Stimulated activated CD8-positive, alpha-beta memory T cell treated with anti-CD3 and anti-CD28 coated beads, Interleukin-4, amount 100 ng/mL, for 1 hour (primary cell): ENCODE results near the gene GPC5.
A peak's percentile ranks its signal among the peaks of the same experiment; 100 is the strongest.
"Not testable (repeated sequence)": the region's sequence is repeated elsewhere in the genome, so short reads cannot be mapped to it uniquely, and the experiment has no call there.

Experiments used
- DNase-seq, 2 donors: peaks; one replicate each; pipeline ENCODE4 v3.0.0-alpha.2; 2020; ENCODE audit warnings: low read depth in 2 of 2, low spot score in 1 of 2

Gene GPC5

GRCh38 chr13:91398413-91399188 lies at the start of gene GPC5:
Gene GPC5, plus strand, starts transcription at chr13:91398621.
- DNase-seq = peak; percentile 59 to 60

- peak; percentile 83 to 91 for DNase-seq
Observed at GRCh38 chr13:91348906-91349435, 49.5 kb upstream of the GPC5 start.

DNA sequence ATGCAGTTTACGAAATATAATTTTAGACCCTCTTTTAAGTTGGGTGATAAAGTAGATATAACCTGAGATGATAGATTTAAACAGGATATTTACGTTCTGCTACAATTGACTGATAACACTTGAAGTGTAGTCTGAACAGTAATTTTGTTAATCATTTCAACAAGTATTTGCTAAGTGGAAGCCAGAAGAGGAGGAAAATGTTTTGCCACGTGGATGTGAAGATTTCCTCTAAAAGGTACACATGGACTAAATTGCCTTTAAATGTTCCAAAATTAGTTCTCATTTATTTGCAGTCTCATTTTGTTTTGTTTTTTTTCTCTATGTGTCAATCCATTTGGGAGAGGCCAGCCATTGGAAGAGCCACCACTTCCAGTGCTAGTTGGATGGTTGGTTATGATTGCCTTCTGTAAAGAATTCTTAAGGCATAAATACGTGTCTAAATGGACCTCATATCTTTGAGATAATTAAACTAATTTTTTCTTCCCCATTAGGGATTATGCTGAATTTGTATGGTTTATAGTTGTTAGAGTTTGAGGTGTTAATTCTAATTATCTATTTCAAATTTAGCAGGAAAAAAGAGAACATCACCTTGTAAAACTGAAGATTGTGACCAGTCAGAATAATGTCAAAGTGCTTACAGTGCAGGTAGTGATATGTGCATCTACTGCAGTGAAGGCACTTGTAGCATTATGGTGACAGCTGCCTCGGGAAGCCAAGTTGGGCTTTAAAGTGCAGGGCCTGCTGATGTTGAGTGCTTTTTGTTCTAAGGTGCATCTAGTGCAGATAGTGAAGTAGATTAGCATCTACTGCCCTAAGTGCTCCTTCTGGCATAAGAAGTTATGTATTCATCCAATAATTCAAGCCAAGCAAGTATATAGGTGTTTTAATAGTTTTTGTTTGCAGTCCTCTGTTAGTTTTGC lies 48.2 kb upstream of the GPC5 start:
- no peak for DNase-seq

DNA sequence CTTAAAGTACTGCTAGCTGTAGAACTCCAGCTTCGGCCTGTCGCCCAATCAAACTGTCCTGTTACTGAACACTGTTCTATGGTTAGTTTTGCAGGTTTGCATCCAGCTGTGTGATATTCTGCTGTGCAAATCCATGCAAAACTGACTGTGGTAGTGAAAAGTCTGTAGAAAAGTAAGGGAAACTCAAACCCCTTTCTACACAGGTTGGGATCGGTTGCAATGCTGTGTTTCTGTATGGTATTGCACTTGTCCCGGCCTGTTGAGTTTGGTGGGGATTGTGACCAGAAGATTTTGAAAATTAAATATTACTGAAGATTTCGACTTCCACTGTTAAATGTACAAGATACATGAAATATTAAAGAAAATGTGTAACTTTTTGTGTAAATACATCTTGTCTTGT lies 47.3 kb upstream of the GPC5 start:
- DNase-seq = no peak

DNA sequence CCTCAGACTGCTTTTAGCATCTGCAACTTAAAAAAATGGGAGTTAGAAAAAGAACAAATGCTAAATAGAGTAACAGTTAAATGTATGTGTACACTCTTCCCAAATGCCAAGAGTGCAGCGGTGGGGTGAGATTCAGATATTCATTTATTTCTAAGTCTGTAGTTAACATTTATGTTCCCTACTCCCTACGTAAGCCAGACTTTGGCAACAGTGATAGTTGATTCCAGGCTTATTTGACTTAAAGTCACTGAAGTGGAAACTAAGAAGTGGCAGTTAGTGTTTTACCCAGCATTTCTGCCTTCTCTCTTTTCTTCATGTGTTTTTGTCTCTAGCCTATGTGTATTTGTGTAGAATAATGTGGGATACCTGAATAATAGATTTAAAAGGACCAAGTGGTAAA lies 46.4 kb upstream of the GPC5 start:
- no peak for DNase-seq

GRCh38 chr13:91352891-91353290 lies 45.5 kb upstream of the GPC5 start:
- DNase-seq = not testable (repeated sequence)

GRCh38 chr13:91353494-91353893 lies 44.9 kb upstream of the GPC5 start:
- no peak for DNase-seq

- DNase-seq = no peak
Observed at GRCh38 chr13:91355099-91355825, 43.2 kb upstream of the GPC5 start.

- DNase-seq = no peak
Observed at GRCh38 chr13:91355826-91356710, 42.4 kb upstream of the GPC5 start.

DNA sequence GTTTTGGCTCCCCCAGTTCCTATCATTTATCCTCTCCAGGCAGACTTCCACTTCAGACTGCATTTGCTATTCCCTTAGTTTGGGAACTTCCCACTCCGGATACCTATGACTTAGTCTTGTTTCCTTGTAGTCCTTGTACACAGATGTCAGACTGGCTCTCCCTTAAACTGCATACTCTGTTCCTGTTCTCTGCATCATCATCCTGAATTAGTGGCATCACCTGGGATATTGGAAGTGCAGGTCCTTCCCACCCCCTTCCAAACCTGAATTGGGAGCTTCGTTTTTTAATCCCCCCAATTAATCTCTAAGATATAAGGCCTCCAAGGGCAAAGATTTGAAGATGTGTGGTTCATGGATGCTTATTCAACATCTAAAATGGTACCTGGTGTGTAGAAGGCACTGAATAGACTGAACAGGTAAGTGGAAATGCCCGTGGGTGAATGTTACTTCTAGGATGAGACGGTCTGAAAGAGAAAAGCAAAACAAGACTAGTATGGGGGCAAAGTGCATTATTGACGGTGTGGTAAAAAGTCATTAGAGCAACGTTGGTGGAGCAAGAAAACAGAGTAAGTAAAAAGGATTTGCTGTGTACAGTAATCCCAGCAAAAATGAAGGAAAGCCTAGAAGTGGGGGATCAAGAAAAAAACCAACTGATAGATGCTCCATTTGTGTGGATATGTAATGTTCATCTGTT lies 41.4 kb upstream of the GPC5 start:
- DNase-seq = no peak

DNA sequence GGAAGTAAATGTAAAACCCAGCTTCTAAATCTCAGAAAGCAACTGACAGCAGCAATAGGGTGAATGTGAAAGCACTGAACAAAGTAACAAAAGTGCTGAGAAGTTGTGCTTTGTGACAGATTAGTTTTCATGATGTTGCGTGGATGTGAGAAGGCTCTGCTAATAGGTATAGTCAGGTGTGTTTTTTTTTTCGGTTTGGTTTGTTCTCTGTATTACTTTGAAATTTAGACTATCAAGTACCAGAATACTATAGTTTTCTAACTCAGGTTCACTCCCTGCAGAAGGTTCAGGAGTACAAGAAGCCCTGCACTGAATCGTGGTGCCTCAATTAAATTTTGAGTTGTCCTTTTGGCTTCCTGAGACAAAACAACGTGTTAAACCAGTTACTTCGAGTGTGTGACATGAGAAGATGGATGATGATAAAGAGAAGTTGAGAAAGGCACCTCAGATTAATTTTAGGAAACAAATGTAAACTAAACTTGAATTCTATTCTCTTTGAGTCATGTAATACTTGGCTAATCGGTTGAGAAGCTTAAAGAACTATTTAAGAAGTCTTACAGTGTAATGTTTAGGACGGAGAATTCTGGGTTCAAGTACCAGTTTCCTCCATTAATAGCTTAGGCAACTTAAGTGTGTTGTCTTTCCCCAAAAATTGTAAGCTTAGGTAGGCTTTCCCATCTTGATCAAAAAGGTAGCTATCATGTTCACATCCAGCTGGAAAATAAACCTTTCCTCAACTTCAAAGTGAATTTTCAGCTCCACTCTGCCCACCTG lies 40.6 kb upstream of the GPC5 start:
- DNase-seq = no peak

GRCh38 chr13:91358387-91358782 lies 40.0 kb upstream of the GPC5 start:
- no peak for DNase-seq

DNA sequence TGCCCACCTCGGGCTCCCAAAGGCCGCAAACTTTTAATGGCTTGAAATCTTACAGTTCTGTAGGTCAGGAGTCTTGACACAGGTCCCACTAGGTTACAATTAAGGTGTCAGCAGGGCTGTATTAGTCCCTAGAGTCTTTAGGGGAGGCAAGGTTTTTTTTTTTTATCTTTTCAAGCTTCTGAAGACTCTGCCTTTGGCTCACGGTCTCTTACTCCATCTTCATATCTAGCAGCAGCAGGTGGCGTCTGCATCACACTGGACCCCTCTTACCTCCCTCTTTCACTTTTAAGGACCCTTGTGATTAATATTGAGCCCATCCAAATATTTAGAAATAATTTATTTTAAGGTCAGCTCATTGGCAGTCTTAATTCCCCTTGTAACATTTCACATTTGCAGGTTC lies 39.3 kb upstream of the GPC5 start:
- no peak for DNase-seq

- DNase-seq = no peak
Observed at GRCh38 chr13:91359631-91360030, 38.8 kb upstream of the GPC5 start.

- DNase-seq = no peak
Observed at GRCh38 chr13:91360246-91360751, 38.1 kb upstream of the GPC5 start.

DNA sequence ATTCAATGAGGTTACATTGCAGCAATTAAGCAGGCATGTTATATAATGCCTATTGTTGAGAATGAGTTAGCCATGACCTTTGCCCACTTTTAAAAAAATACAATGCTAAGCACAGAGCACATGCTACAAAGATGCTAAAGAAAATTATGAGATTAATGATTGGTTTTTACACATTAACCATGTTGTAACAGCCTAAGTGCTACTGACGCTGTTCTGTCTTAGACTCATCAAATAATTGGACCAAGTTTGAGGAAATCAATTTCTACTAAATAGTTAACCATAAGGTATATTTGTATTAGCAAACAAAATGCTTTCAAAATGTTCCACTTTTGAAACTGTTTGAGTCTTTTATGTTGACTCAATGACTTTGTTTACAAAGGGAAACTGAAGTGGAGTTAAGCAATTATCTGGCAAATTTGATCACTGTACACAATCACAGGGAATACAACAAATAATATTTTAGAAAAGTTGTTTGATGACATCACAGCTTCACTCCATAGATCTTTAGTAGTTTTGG lies 36.6 kb upstream of the GPC5 start:
- no peak for DNase-seq

DNA sequence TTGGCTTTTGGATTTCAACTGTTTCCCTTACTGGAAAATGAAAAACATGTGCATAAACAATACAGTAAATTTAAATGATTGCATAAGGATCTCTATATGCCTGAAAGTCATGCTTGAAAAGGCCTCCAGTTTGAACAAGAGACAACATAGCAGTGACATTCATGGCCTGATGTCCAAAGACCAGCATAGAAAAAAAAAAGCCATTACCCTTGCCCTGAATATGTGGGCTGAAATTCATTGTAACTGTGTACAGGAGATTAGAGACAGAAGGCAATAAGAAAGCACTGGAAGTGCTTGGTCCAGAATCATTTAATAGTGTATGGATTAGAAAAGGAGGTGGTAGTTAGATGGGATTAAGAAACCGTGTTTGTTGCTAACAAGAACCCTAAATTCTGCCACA lies 35.5 kb upstream of the GPC5 start:
- no peak for DNase-seq

- DNase-seq = no peak
Observed at GRCh38 chr13:91368101-91368500, 30.3 kb upstream of the GPC5 start.
